Stimulated activated naive B cell treated with anti-CD40 and anti-IgM and Interleukin-4, amounts not matched to agents 10 μg/mL and 1 μg/mL and 100 μg/mL, for 72 hours (primary cell): ENCODE data around the gene CAV2.

Experiments
- ATAC-seq, 2 donors: fragments of 150-1000 bp; cut with Tn5 transposase; replicated peaks; 2 replicates each; pipeline ENCODE4 v1.10.0; 2021; ENCODE audit warnings: moderate library complexity in 1 of 2
- DNase-seq: peaks from one replicate; pipeline ENCODE4 v3.0.0; 2021
- H3K27ac Mint-ChIP-seq: one replicate; pipeline ENCODE4 v1.8.0; 2022; ENCODE audit warnings: mild to moderate bottlenecking, mixed read lengths
- H3K27me3 Mint-ChIP-seq, 2 donors: one replicate each; pipeline ENCODE4 v1.8.0; 2022; ENCODE audit warnings: mixed read lengths in 2 of 2
- H3K36me3 Mint-ChIP-seq, 2 donors: one replicate each; pipeline ENCODE4 v1.8.0; 2022; ENCODE audit warnings: mixed read lengths in 2 of 2, mild to moderate bottlenecking in 1 of 2
- H3K4me1 Mint-ChIP-seq, 2 donors: one replicate each; pipeline ENCODE4 v1.8.0; 2022; ENCODE audit warnings: mixed read lengths in 2 of 2, mild to moderate bottlenecking in 1 of 2
- H3K4me3 Mint-ChIP-seq, 2 donors: one replicate each; pipeline ENCODE4 v1.8.0; 2022; ENCODE audit warnings: mild to moderate bottlenecking in 2 of 2, mixed read lengths in 2 of 2, moderate library complexity in 1 of 2
- H3K9me3 Mint-ChIP-seq, 2 donors: one replicate each; pipeline ENCODE4 v1.8.0; 2022; ENCODE audit warnings: mixed read lengths in 2 of 2, mild to moderate bottlenecking in 1 of 2

The CAV2 gene

DNA sequence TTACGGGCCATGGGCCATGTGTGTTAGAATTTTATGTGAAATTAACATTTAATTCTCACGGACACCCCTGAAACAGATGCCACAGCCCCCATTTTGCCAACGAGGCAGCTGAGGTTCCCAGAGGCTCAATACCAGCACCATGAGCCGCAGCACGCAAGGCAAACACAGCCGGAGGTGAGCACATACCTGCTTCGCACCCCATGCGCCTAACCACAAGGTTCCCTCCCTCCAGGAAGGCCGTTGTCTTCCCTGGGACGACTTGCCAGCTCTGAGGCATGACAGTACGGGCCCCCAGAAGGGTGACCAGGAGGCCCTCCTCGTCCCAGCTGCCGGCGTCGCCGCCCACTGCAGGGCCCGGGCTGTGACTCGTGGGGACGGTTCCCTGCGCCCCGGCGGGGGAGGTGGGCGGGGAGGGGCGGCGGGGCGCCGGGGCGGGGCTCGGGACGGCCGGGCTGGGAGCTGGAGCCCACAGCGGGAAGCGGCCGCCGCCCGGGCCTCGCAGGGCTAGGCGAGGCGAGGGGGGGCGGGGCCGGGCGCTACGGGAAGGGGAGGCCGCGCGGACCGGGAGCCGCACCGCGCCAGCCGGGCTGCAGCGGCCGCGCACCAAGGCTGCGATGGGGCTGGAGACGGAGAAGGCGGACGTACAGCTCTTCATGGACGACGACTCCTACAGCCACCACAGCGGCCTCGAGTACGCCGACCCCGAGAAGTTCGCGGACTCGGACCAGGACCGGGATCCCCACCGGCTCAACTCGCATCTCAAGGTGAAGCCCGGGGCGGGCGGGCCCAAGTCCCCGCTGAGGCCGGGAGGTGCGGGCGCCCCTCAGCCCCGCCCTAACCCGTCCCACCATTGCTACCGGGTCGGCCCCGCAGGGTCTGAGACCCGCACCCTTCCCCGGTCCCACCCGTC lies at the start of gene CAV2:
TSS of gene CAV2 (plus strand) at position 571 of the 910 bp plus-strand sequence. CDS start at position 615, 44 bp downstream.
- peaks cover 2 to 3% of the 10 kb centered on the region in 2 donors for H3K9me3 Mint-ChIP-seq
- peaks cover 13 to 17% of the 10 kb centered on the region in 2 donors for H3K4me1 Mint-ChIP-seq
- peaks cover 49 to 62% of the 10 kb centered on the region in 2 donors for H3K27me3 Mint-ChIP-seq
- ATAC-seq (peak; percentile 66 to 67), DNase-seq (no peak)
- peak within 1 kb of the TSS; percentile 72 to 80 for H3K4me3 Mint-ChIP-seq
- H3K27ac Mint-ChIP-seq: no peak within 1 kb of the TSS
- H3K36me3 Mint-ChIP-seq: no peaks in the 10 kb centered on the region

DNA sequence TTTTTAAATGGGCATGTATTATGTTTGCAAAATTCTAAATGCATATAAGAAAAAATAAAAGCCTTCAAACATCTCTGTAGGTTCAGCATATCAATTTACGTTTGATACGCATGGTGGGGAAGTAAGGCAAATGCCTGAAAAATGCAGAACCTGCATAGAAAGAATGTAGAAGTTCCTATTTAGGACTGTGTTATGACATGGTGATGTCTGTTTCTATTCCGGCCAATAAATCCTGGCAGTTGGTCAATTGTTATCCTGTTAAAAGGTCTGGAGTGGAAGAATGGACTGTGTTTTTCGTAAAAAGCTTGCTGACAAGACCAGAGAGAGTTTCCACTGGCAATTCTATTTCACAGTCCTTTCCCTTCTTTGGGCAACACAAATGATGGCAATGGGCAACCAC lies 49.6 kb upstream of the CAV2 start:
- ATAC-seq (no peak), DNase-seq (no peak)
- peaks cover 0 to 3% of the 10 kb centered on the region in 2 donors for H3K27me3 Mint-ChIP-seq
- H3K9me3 Mint-ChIP-seq: no peaks in the 10 kb centered on the region
- H3K4me1 Mint-ChIP-seq: no peaks in the 10 kb centered on the region
- H3K27ac Mint-ChIP-seq: no peak overlapping the region
- H3K4me3 Mint-ChIP-seq: no peak overlapping the region
- H3K36me3 Mint-ChIP-seq: no peaks in the 10 kb centered on the region

GRCh38 chr7:116451957-116452729 lies 47.4 kb upstream of the CAV2 start:
- H3K9me3 Mint-ChIP-seq: no peaks in the 10 kb centered on the region
- no peak for DNase-seq
- no peaks in the 10 kb centered on the region for H3K36me3 Mint-ChIP-seq
- peaks cover 9 to 12% of the 10 kb centered on the region in 2 donors for H3K27me3 Mint-ChIP-seq
- no peak overlapping the region for H3K4me3 Mint-ChIP-seq
- H3K27ac Mint-ChIP-seq: no peak overlapping the region
- no peaks in the 10 kb centered on the region for H3K4me1 Mint-ChIP-seq
- no peak for ATAC-seq

- Mint-ChIP-seq H3K36me3 (no peaks in the 10 kb centered on the region), H3K27me3 (peaks cover 9 to 12% of the 10 kb centered on the region in 2 donors), H3K4me3 (no peak overlapping the region), H3K27ac (no peak overlapping the region), H3K4me1 (no peaks in the 10 kb centered on the region), H3K9me3 (no peaks in the 10 kb centered on the region)
- DNase-seq (no peak), ATAC-seq (no peak)
These were observed 45.2 kb upstream of the CAV2 start for GRCh38 chr7:116454377-116454776.

DNA sequence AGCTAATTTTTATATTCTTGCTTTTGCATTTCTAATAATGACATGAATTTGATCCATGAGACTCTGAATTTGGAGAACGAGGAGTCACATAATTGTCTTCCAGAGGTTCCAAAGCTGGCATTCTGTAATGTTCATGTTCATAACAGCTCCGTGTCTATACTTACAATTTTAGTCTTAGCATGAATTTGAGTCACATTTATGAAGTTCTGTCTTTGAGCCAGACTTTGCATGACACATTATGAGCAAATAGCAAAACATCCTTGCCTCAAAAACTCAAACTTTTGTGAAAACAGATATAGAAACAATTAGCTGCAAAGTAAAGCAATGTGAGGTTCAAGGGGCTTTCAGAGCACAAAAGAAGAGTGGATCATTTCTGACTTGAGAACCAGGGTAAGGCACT lies 44.5 kb upstream of the CAV2 start:
- Mint-ChIP-seq H3K27me3 (peaks cover 9 to 12% of the 10 kb centered on the region in 2 donors), H3K36me3 (no peaks in the 10 kb centered on the region), H3K4me1 (no peaks in the 10 kb centered on the region), H3K4me3 (no peak overlapping the region), H3K9me3 (no peaks in the 10 kb centered on the region), H3K27ac (no peak overlapping the region)
- ATAC-seq (no peak), DNase-seq (no peak)

GRCh38 chr7:116455499-116455898 lies 44.0 kb upstream of the CAV2 start:
- DNase-seq (no peak), ATAC-seq (no peak)
- no peaks in the 10 kb centered on the region for H3K36me3 Mint-ChIP-seq
- H3K27ac Mint-ChIP-seq: no peak overlapping the region
- H3K27me3 Mint-ChIP-seq: peaks cover 9 to 12% of the 10 kb centered on the region in 2 donors
- no peak overlapping the region for H3K4me3 Mint-ChIP-seq
- H3K4me1 Mint-ChIP-seq: no peaks in the 10 kb centered on the region
- H3K9me3 Mint-ChIP-seq: no peaks in the 10 kb centered on the region

DNA sequence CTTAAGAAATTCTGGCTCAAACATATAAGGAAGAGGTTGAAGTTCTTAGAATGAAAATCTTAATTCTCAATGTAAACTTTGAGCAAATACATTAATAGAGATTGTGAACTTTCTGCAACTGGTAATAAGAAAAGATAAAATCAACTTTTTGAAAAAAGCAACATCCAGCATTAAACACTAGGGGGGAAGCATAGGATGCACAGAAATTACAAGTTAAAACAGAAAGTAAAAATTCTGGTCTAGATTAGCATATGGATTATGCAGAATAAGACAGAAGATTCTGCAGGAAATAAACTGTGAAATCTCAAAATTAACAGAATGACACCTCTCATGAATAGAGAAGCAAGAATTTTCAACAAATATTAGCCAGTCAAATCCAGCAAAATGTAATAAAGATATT lies 38.0 kb upstream of the CAV2 start:
- Mint-ChIP-seq H3K4me1 (no peaks in the 10 kb centered on the region), H3K9me3 (no peaks in the 10 kb centered on the region), H3K4me3 (no peak overlapping the region), H3K36me3 (no peaks in the 10 kb centered on the region), H3K27ac (no peak overlapping the region), H3K27me3 (peaks cover 5 to 12% of the 10 kb centered on the region in 2 donors)
- DNase-seq (no peak), ATAC-seq (no peak)

DNA sequence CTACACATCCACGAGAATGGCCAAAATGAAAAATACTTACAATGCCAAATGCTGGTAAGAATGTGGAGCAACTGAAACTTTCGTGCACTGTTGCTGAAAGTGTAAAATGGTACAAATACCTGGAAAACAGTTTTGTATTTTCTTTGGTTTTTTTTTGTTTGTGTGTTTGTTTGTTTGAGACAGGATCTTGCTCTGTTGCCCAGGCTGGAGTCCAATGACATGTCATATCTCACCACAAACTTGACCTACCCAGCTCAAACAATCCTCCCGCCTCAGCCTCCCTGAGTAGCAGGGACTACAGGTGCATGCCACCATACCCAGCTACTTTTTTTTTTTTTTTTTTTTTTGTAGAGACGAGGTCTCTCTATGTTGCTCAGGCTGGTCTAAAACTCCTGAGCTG lies 35.6 kb upstream of the CAV2 start:
- peaks cover 0 to 8% of the 10 kb centered on the region in 2 donors for H3K27me3 Mint-ChIP-seq
- H3K27ac Mint-ChIP-seq: no peak overlapping the region
- H3K9me3 Mint-ChIP-seq: no peaks in the 10 kb centered on the region
- no peak for ATAC-seq
- H3K4me1 Mint-ChIP-seq: no peaks in the 10 kb centered on the region
- H3K36me3 Mint-ChIP-seq: no peaks in the 10 kb centered on the region
- DNase-seq: no peak
- H3K4me3 Mint-ChIP-seq: no peak overlapping the region

GRCh38 chr7:116464375-116464774 lies 35.2 kb upstream of the CAV2 start:
- DNase-seq (no peak), ATAC-seq (no peak)
- no peaks in the 10 kb centered on the region for H3K4me1 Mint-ChIP-seq
- H3K36me3 Mint-ChIP-seq: no peaks in the 10 kb centered on the region
- no peak overlapping the region for H3K27ac Mint-ChIP-seq
- peaks cover 0 to 8% of the 10 kb centered on the region in 2 donors for H3K27me3 Mint-ChIP-seq
- no peak overlapping the region for H3K4me3 Mint-ChIP-seq
- H3K9me3 Mint-ChIP-seq: no peaks in the 10 kb centered on the region

DNA sequence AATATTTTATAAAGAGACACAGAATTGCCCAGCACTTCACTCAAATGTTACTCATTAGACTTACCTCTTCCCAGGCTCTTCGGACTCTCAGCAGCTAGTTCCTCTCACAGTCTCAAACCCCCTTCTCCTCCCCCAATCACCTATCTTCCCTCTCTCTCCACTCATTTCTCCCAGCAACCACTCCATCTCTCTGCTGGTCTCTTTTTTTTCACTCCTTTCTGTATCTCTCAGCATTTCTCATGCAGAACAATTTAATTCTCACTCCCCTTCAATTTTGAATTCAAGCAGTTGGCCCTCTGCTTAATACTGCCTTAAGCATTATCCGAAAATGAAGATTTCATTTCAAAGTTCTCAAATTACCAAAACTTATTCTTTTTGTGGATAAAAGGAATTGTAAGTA lies 34.4 kb upstream of the CAV2 start:
- ATAC-seq (no peak), DNase-seq (no peak)
- Mint-ChIP-seq H3K9me3 (no peaks in the 10 kb centered on the region), H3K36me3 (no peaks in the 10 kb centered on the region), H3K4me1 (no peaks in the 10 kb centered on the region), H3K4me3 (no peak overlapping the region), H3K27ac (no peak overlapping the region), H3K27me3 (peaks cover 0 to 8% of the 10 kb centered on the region in 2 donors)

DNA sequence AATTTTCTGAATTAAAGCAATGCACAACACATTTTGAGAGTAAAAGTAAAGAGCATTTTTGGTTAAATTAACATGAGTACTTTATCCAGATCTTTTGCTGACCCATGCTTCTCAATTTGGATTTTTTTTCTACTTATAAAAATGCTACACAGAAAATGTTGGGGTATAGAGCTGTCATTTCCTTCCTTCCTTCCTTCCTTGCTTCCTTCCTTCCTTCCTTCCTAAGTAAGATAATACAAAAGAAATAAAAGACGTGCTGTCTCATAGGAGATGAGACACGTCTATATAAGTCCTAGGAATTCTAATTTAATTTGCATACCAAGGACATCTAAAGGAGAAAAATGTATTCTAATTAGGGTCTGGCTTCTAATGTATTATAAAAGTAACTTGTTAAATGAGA lies 31.0 kb upstream of the CAV2 start:
- no peaks in the 10 kb centered on the region for H3K36me3 Mint-ChIP-seq
- no peak overlapping the region for H3K4me3 Mint-ChIP-seq
- no peak for DNase-seq
- no peak for ATAC-seq
- peaks cover 2 to 8% of the 10 kb centered on the region in 2 donors for H3K27me3 Mint-ChIP-seq
- no peak overlapping the region for H3K27ac Mint-ChIP-seq
- no peaks in the 10 kb centered on the region for H3K9me3 Mint-ChIP-seq
- no peaks in the 10 kb centered on the region for H3K4me1 Mint-ChIP-seq

DNA sequence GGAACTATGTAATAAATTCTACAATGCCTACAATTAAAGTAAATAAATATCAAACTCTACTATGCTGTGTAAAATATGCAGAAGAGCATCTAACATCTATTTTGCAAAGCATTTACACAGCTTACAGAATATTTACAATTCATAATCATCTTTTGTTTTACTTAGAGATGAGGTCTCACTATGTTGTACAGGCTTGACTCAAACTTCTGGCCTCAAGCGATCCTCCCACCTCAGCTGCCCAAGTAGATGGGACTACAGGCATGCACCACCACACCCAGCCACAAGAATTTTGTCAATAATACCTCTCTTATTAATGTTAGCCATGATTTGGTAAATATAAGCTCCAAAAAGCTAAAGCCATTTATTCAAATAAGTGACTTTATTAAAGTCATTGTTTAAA lies 21.9 kb upstream of the CAV2 start:
- no peak for ATAC-seq
- H3K4me3 Mint-ChIP-seq: no peak overlapping the region
- peaks cover 3 to 4% of the 10 kb centered on the region in 2 donors for H3K9me3 Mint-ChIP-seq
- H3K36me3 Mint-ChIP-seq: peaks cover 0 to 3% of the 10 kb centered on the region in 2 donors
- H3K4me1 Mint-ChIP-seq: no peaks in the 10 kb centered on the region
- DNase-seq: no peak
- no peak overlapping the region for H3K27ac Mint-ChIP-seq
- H3K27me3 Mint-ChIP-seq: peaks cover 11% of the 10 kb centered on the region in 2 donors

DNA sequence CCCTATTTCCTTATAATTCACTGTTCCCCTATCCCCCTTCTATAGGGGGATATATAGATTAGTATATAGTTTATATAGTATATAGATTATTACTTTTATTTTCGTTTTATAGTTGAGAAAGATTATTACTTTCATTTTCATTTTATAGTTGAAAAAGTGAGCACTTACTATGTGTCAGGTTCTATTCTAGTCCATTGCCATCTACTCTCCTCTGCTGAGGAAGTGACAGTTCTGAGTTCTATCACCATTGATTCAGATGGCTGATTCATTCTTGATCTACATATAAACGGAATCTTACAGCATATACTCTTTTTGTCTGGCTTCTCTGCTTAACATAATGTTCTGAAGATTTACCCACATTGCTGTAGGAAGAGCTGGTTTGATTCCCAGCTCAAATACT lies 20.7 kb upstream of the CAV2 start:
- H3K4me1 Mint-ChIP-seq: no peaks in the 10 kb centered on the region
- H3K9me3 Mint-ChIP-seq: peaks cover 3 to 4% of the 10 kb centered on the region in 2 donors
- DNase-seq (no peak), ATAC-seq (peak; percentile 41 to 50)
- no peak overlapping the region for H3K27ac Mint-ChIP-seq
- peaks cover 0 to 3% of the 10 kb centered on the region in 2 donors for H3K36me3 Mint-ChIP-seq
- H3K4me3 Mint-ChIP-seq: no peak overlapping the region
- H3K27me3 Mint-ChIP-seq: peaks cover 13 to 17% of the 10 kb centered on the region in 2 donors

DNA sequence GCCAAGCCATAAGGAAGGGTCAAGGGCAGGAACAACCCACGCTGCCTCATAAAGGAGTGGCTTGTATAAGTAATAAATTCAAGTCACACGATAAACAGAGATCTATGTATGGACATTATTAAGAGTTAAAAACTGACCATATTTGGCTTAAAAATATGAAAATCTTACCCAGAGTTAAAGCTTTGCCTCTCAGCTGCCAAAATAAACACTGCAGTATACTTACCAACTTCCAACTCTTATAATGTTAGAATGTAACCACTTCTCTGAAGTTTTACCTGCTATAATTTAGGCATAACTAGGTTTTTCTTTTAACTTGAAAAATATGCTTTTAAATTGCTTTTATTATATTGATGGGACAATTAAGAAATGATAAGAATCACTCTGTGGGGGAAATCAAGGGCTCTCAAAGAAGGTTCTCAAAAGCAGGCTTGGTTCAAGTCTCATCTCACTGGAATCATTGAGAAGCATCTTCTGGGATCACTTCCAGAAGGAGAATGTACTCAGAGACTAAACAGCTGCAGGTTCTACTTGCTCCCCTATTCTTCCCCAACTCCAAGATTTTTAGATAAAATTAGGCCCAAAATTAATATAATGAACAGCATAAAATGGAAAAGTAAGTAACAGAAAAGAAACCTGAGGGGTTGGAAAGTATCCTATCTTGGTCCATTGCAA lies 16.1 kb upstream of the CAV2 start:
- Mint-ChIP-seq H3K9me3 (no peaks in the 10 kb centered on the region), H3K4me3 (no peak overlapping the region), H3K4me1 (no peaks in the 10 kb centered on the region), H3K27me3 (peaks cover 7 to 25% of the 10 kb centered on the region in 2 donors), H3K27ac (no peak overlapping the region), H3K36me3 (no peaks in the 10 kb centered on the region)
- no peak for DNase-seq
- no peak for ATAC-seq
